GM21529 (cell line): ENCODE results near the gene FAM110A.
"Not testable (repeated sequence)": the region's sequence is repeated elsewhere in the genome, so short reads cannot be mapped to it uniquely, and the experiment has no call there.

Experiments
- ATAC-seq: cut with Tn5 transposase; IDR thresholded peaks from one replicate; pipeline ENCODE4 v1.9.1; 2021; ENCODE audit not compliant: unreplicated experiment

FAM110A gene

DNA sequence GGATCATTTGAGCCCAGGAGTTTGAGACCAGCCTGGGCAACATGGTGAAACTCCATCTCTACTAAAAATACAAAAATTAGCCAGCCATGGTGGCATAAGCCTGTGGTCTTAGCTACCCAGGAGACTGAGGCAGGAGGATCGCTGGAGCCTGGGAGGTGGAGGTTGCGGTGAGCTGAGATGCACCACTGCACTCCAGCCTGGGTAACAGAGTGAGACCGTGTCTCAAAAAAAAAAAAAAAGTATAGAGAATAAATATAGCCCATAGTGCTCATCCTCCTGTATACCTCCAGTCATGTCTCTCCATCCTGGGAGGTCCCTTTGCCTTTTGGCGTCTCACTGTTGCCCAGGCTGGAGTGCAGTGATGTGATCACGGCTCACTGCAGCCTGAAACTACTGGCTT, 58.9 kb downstream of the FAM110A start:
- not testable (repeated sequence) for ATAC-seq
